Dendritic cell treated with granulocyte-macrophage colony-stimulating factor and Interleukin-4, amounts not matched to agents 40 ng/mL and 50 ng/mL, for 4 days (primary cell): ENCODE results near the gene USP36.
"Not testable (repeated sequence)": the region's sequence is repeated elsewhere in the genome, so short reads cannot be mapped to it uniquely, and the experiment has no call there.

Experiments used
- H3K27ac Mint-ChIP-seq: one replicate; pipeline ENCODE4 v1.8.0; 2022; ENCODE audit warnings: mild to moderate bottlenecking, mixed read lengths
- H3K27me3 Mint-ChIP-seq: one replicate; pipeline ENCODE4 v1.8.0; 2022; ENCODE audit warnings: mild to moderate bottlenecking, mixed read lengths
- H3K36me3 Mint-ChIP-seq: one replicate; pipeline ENCODE4 v1.8.0; 2022; ENCODE audit warnings: low read depth, mixed read lengths
- H3K4me1 Mint-ChIP-seq: one replicate; pipeline ENCODE4 v1.8.0; 2022; ENCODE audit warnings: low read depth, mixed read lengths
- H3K4me3 Mint-ChIP-seq: one replicate; pipeline ENCODE4 v1.8.0; 2022; ENCODE audit warnings: mild to moderate bottlenecking, moderate library complexity, mixed read lengths
- H3K9me3 Mint-ChIP-seq: one replicate; pipeline ENCODE4 v1.8.0; 2022; ENCODE audit warnings: mixed read lengths
- intact Hi-C: fragments of 100-400 bp; cut with micrococcal nuclease; formaldehyde crosslinking; loops from one replicate; pipeline ENCODE4 v1.15.0; 2022

The USP36 gene

GRCh38 chr17:78840780-78841611, at the start of gene USP36:
TSS of gene USP36 (minus strand) at chr17:78840814. CDS start at chr17:78836363, 4,451 bp downstream.
- Mint-ChIP-seq H3K4me3 (peak within 1 kb of the TSS; percentile 79), H3K27ac (peak within 1 kb of the TSS; percentile 96), H3K27me3 (peaks cover 6% of the 10 kb centered on the region), H3K4me1 (peaks cover 45% of the 10 kb centered on the region), H3K36me3 (peaks cover 33% of the 10 kb centered on the region), H3K9me3 (no peaks in the 10 kb centered on the region)
- intact Hi-C loops: loop anchor here (2.0 kb wide), 1 partner anchor 22 kb away; no protein-coding TSS in a partner anchor

GRCh38 chr17:78890096-78890495, 49.5 kb upstream of the USP36 start:
- Mint-ChIP-seq H3K36me3 (peaks cover 83% of the 10 kb centered on the region), H3K4me1 (peaks cover 95% of the 10 kb centered on the region), H3K27ac (peak overlapping the region; percentile 87), H3K4me3 (peak overlapping the region; percentile 30)
- not testable (repeated sequence) for H3K27me3 Mint-ChIP-seq, H3K9me3 Mint-ChIP-seq
- intact Hi-C loops: loop anchor here (2.0 kb wide), 2 partner anchors 21 to 35 kb away; partner anchors contain the start of gene TIMP2

- Mint-ChIP-seq H3K27ac (peak overlapping the region; percentile 87), H3K4me3 (peak overlapping the region; percentile 30), H3K27me3 (no peaks in the 10 kb centered on the region), H3K4me1 (peaks cover 95% of the 10 kb centered on the region), H3K9me3 (no peaks in the 10 kb centered on the region), H3K36me3 (peaks cover 88% of the 10 kb centered on the region)
- intact Hi-C loops: no loop called here
Observed at GRCh38 chr17:78889531-78889930, 48.9 kb upstream of the USP36 start.

GRCh38 chr17:78888941-78889518, 48.4 kb upstream of the USP36 start:
- intact Hi-C loops: no loop called here
- H3K4me3 Mint-ChIP-seq: no peak overlapping the region
- H3K36me3 Mint-ChIP-seq: peaks cover 87% of the 10 kb centered on the region
- H3K27ac Mint-ChIP-seq: peak overlapping the region; percentile 87
- H3K4me1 Mint-ChIP-seq: peaks cover 95% of the 10 kb centered on the region
- no peaks in the 10 kb centered on the region for H3K27me3 Mint-ChIP-seq
- H3K9me3 Mint-ChIP-seq: no peaks in the 10 kb centered on the region

- intact Hi-C loops: no loop called here
- H3K36me3 Mint-ChIP-seq: peaks cover 67% of the 10 kb centered on the region
- H3K27ac Mint-ChIP-seq: peak overlapping the region; percentile 97
- H3K4me3 Mint-ChIP-seq: no peak overlapping the region
- H3K9me3 Mint-ChIP-seq: no peaks in the 10 kb centered on the region
- no peaks in the 10 kb centered on the region for H3K27me3 Mint-ChIP-seq
- H3K4me1 Mint-ChIP-seq: peaks cover 95% of the 10 kb centered on the region
Observed at GRCh38 chr17:78886954-78887353, 46.3 kb upstream of the USP36 start.

- Mint-ChIP-seq H3K9me3 (no peaks in the 10 kb centered on the region), H3K4me1 (peaks cover 95% of the 10 kb centered on the region), H3K4me3 (no peak overlapping the region), H3K27ac (peak overlapping the region; percentile 97), H3K27me3 (no peaks in the 10 kb centered on the region), H3K36me3 (peaks cover 66% of the 10 kb centered on the region)
- intact Hi-C loops: no loop called here
Observed at GRCh38 chr17:78885956-78886355, 45.3 kb upstream of the USP36 start.

- peak overlapping the region; percentile 69 for H3K4me3 Mint-ChIP-seq
- peak overlapping the region; percentile 97 for H3K27ac Mint-ChIP-seq
- intact Hi-C loops: no loop called here
- H3K36me3 Mint-ChIP-seq: peaks cover 67% of the 10 kb centered on the region
- H3K9me3 Mint-ChIP-seq: no peaks in the 10 kb centered on the region
- peaks cover 93% of the 10 kb centered on the region for H3K4me1 Mint-ChIP-seq
- no peaks in the 10 kb centered on the region for H3K27me3 Mint-ChIP-seq
Observed at GRCh38 chr17:78884876-78885667, 44.5 kb upstream of the USP36 start.

- Mint-ChIP-seq H3K4me1 (peaks cover 93% of the 10 kb centered on the region), H3K4me3 (peak overlapping the region; percentile 69), H3K27me3 (no peaks in the 10 kb centered on the region), H3K27ac (peak overlapping the region; percentile 97), H3K36me3 (peaks cover 70% of the 10 kb centered on the region), H3K9me3 (no peaks in the 10 kb centered on the region)
- intact Hi-C loops: no loop called here
Observed at GRCh38 chr17:78884148-78884825, 43.7 kb upstream of the USP36 start.

- Mint-ChIP-seq H3K36me3 (peaks cover 70% of the 10 kb centered on the region), H3K9me3 (no peaks in the 10 kb centered on the region), H3K27me3 (no peaks in the 10 kb centered on the region), H3K4me3 (peak overlapping the region; percentile 69), H3K4me1 (peaks cover 93% of the 10 kb centered on the region), H3K27ac (peak overlapping the region; percentile 97)
- intact Hi-C loops: loop anchor here (2.0 kb wide), 1 partner anchor 17 kb away; no protein-coding TSS in a partner anchor
Observed at GRCh38 chr17:78883533-78884131, 43.0 kb upstream of the USP36 start.

GRCh38 chr17:78883089-78883532, 42.5 kb upstream of the USP36 start:
- Mint-ChIP-seq H3K27me3 (no peaks in the 10 kb centered on the region), H3K4me3 (peak overlapping the region; percentile 69), H3K9me3 (no peaks in the 10 kb centered on the region), H3K4me1 (peaks cover 93% of the 10 kb centered on the region), H3K36me3 (peaks cover 70% of the 10 kb centered on the region), H3K27ac (peak overlapping the region; percentile 97)
- intact Hi-C loops: loop anchor here (2.0 kb wide), 1 partner anchor 16 kb away; no protein-coding TSS in a partner anchor

- Mint-ChIP-seq H3K27ac (peak overlapping the region; percentile 97), H3K36me3 (peaks cover 70% of the 10 kb centered on the region), H3K4me1 (peaks cover 91% of the 10 kb centered on the region), H3K4me3 (peak overlapping the region; percentile 69), H3K27me3 (no peaks in the 10 kb centered on the region), H3K9me3 (no peaks in the 10 kb centered on the region)
- intact Hi-C loops: loop anchor here (2.0 kb wide), 1 partner anchor 16 kb away; no protein-coding TSS in a partner anchor
Observed at GRCh38 chr17:78882540-78883088, 42.0 kb upstream of the USP36 start.

GRCh38 chr17:78879635-78880186, 39.1 kb upstream of the USP36 start:
- Mint-ChIP-seq H3K4me1 (peaks cover 90% of the 10 kb centered on the region), H3K4me3 (peak overlapping the region; percentile 52), H3K27ac (peak overlapping the region; percentile 97), H3K36me3 (peaks cover 54% of the 10 kb centered on the region), H3K27me3 (no peaks in the 10 kb centered on the region), H3K9me3 (no peaks in the 10 kb centered on the region)
- intact Hi-C loops: no loop called here
